Aorta (tissue), 5 donors: ENCODE data around the gene UBA52. TPM values are rescaled to one million over a fixed set of nuclear protein-coding genes. Genes with fewer than 3 reads are reported as not detected.

Experiments used
- ATAC-seq: fragments of 200-7000 bp; cut with Tn5 transposase; one replicate; pipeline ENCODE4 v1.9.1; 2022; ENCODE audit warnings: moderate library complexity; ENCODE audit not compliant: low FRiP score
- DNase-seq, 2 donors: peaks; one replicate each; pipeline ENCODE4 v3.0.0-alpha.2; 2020
- H3K27ac ChIP-seq, 2 donors: one replicate each; pipeline ENCODE4 v1.5.1; 2013; ENCODE audit warnings: low read length in 2 of 2, mild to moderate bottlenecking in 2 of 2, moderate library complexity in 2 of 2, control low read depth in 1 of 2, inconsistent platforms in 1 of 2, low read depth in 1 of 2
- H3K27me3 ChIP-seq, 2 donors: one replicate each; pipeline ENCODE4 v1.6.1; 2013; ENCODE audit warnings: control low read depth in 1 of 2, low read length in 1 of 2, mild to moderate bottlenecking in 1 of 2, moderate library complexity in 1 of 2; ENCODE audit not compliant: insufficient read depth in 2 of 2, control insufficient read depth in 1 of 2
- H3K36me3 ChIP-seq, 2 donors: one replicate each; pipeline ENCODE4 v1.6.1; 2013; ENCODE audit warnings: control low read depth in 1 of 2, low read length in 1 of 2, mild to moderate bottlenecking in 1 of 2; ENCODE audit not compliant: insufficient read depth in 2 of 2, control insufficient read depth in 1 of 2
- H3K4me1 ChIP-seq, 2 donors: one replicate each; pipeline ENCODE4 v1.6.1; 2013; ENCODE audit warnings: low read length in 2 of 2, control low read depth in 1 of 2, mild to moderate bottlenecking in 1 of 2, moderate library complexity in 1 of 2; ENCODE audit not compliant: insufficient read depth in 2 of 2, control insufficient read depth in 1 of 2
- H3K4me3 ChIP-seq, 2 donors: one replicate each; pipeline ENCODE4 v1.5.1; 2013; ENCODE audit warnings: low read length in 2 of 2, control low read depth in 1 of 2, mild to moderate bottlenecking in 1 of 2
- H3K9me3 ChIP-seq: one replicate; pipeline ENCODE4 v1.6.1; 2013; ENCODE audit warnings: mild to moderate bottlenecking, low read length; ENCODE audit not compliant: control insufficient read depth
- WGBS, 2 donors: extraction: QIAGEN DNeasy Blood & Tissue Kit; methylation state at CpG; one replicate each; pipeline ENCODE4 v1.1.7; 2013; 5-methylcytosine and 5-hydroxymethylcytosine counted together
- intact Hi-C, 2 donors: fragments of 100-400 bp; cut with DNase I; formaldehyde crosslinking; loops; one replicate each; pipeline versions ENCODE4 v1.14.2 to v1.15.0; 2022
- polyA plus RNA-seq, 2 donors: library from polyadenylated mRNA; stranded (reverse); fragments of 200-250 nt; gene quantifications; one replicate each; pipeline ENCODE4 v1.2.3, GENCODE V29; 2013
- total RNA-seq, 2 donors: library from RNA; stranded (reverse); fragmentation: NEBNext Ultra II Directional; extraction: Animal tissue kit (Norgen Biotek cat#: 25700); gene quantifications; one replicate each; pipeline ENCODE4 v1.2.1, GENCODE V29; 2021
- donor health status: healthy with polysubstance abuse.
- donor health status: Bipolar disorder and iron deficiency.
- donor health status: DM: no; HTN: no; CAD: no.
- donor health status: DM: no; HTN: no; CAD: no.
- donor health status: DM: yes; HTN: yes; CAD: no.

The UBA52 gene
- total and polyA plus RNA-seq, 4 donors: 750 to 1,252 (median 1,006) TPM

GRCh38 chr19:18541992-18542940, 29.4 kb upstream of the UBA52 start:
- 15 to 17% methylated on average over 11 of the region's 11 CpGs for WGBS, 2 donors
- peak; percentile 8 for ATAC-seq
- intact Hi-C loops: no loop called here

DNA sequence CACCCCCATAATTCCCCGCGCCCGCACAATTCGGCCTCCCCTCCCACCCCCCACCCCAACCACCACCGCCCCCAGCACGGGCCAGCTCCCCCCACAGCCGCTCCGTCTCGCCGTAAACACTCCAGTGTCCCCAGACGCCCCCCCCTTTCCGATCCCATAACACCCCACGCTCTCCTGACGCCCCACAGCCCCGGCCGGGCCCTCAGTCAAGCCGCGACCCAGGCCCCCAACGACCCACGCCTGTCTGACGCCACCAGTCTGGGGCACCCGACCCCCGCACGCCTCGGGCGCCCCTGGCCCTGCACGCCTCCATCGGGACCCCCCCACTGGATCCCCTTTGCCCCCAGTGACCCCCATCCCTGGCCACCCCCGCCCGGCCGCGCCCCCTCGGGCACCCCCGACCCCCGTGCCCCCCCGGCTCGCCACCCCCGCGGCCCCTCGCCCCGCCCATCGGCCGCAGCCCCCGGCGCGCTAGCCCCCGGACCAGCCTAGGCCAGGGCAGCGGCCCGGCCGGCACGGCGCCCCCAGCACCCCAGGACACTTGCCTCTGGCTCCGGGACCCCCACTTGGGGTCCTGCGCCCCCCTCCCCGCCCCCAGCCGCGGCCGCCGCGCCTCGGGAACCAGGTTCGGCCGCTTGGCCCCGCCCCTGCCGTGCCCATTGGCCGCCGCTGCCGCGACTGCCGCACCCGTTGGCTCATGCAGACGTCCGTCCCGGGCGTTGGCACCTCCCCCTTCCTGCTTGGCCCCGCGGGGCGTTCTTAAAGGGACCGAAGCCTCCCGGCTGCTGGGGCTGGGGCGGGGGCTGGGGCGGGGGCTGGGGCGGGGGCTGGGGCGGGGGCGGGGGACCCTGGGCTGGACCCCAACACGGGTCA, 28.5 kb upstream of the UBA52 start, which contains the start of gene FKBP8:
Gene FKBP8 (minus strand): TSS at position 633 of the 873 bp plus-strand sequence. CDS start 1,603 bp downstream, outside the sequence.
- peak; percentile 96 for ATAC-seq
- peak within 1 kb of the TSS; percentile 33 to 72 for H3K27ac ChIP-seq
- no peaks in the 10 kb centered on the region for H3K9me3 ChIP-seq
- intact Hi-C loops: loop anchor here in 1 of 2 donors (1.0 kb wide), 1 partner anchor 13 kb away; no protein-coding TSS in a partner anchor
- H3K36me3 ChIP-seq: peaks cover 0 to under 1% of the 10 kb centered on the region in 2 donors
- H3K27me3 ChIP-seq: no peaks in the 10 kb centered on the region
- H3K4me1 ChIP-seq: no peaks in the 10 kb centered on the region
- H3K4me3 ChIP-seq: peak within 1 kb of the TSS; percentile 97 to 99
- WGBS, 2 donors: 1% methylated on average over 48 to 86 of the region's 86 CpGs
- peak; percentile 98 for DNase-seq

More at GRCh38 chr19:18541992-18542940, 29.4 kb upstream of the UBA52 start:
- Histone ChIP-seq H3K4me3 (peak overlapping the region; percentile 97 to 99), H3K27me3 (no peaks in the 10 kb centered on the region), H3K36me3 (peaks cover 0 to 4% of the 10 kb centered on the region in 2 donors), H3K4me1 (no peaks in the 10 kb centered on the region), H3K9me3 (no peaks in the 10 kb centered on the region), H3K27ac (peak overlapping the region in 1 of 2 donors; percentile 1)
- no peak for DNase-seq

DNA sequence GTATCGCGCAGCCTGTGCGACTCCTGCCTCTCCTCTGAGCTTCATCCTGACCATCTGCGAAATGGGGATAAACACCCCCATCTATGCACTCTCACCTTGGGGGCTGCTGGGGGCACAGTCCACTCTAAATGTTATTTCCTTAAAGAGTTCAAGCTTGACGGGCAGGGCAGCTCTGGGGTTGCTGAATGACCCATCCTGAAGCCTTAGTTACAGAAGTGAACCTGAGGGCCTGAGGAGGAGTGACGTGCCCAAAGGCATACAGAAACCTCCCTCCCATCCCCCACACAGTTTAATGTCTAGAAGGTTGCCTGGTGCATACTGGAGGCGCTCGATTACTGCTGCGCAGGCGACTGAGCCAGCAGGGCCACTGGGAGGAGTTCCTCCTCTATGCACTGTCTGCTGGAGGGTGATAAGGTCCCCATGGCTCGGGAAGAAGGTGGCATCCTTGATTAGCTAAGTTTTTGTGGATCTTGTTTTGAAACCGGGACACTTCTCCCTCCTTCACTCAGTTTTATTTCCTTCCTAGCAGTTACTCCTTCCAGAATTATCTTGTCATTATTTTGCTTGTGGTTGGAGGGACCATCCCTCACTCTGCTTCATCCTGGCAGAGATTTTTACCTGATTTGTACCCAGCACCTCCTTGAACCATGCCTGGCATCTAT, 27.7 kb upstream of the UBA52 start:
- Histone ChIP-seq H3K27ac (no peak overlapping the region), H3K4me1 (no peaks in the 10 kb centered on the region), H3K9me3 (no peaks in the 10 kb centered on the region), H3K27me3 (no peaks in the 10 kb centered on the region), H3K36me3 (no peaks in the 10 kb centered on the region), H3K4me3 (peak overlapping the region; percentile 97 to 99)
- intact Hi-C loops: loop anchor here in 1 of 2 donors (1.0 kb wide), 1 partner anchor 12 kb away; no protein-coding TSS in a partner anchor
- ATAC-seq (peak; percentile 62), DNase-seq (peak in 1 of 2 donors; percentile 79)
- WGBS, 2 donors: 17 to 18% methylated on average over 9 to 12 of the region's 12 CpGs

DNA sequence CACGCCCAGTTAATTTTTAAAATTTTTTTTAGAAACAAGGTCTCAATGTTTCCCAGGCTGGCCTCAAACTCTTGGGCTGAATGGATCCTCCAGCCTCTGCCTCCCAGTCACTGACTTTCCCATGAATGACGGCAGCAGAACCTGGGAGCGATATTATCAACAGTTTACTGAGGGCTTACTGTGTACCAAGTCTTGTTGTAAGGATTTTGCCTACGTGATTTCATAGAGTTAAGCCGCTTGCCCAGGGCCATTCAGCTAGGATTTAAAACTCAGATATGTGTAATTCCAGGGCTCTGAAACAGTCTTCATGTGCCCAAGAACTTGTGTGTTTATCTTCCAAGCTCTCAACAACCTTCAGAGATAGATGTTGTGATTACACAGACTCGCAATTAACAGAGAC, 20.0 kb upstream of the UBA52 start:
- no peak for DNase-seq
- no peak for ATAC-seq
- Histone ChIP-seq H3K4me3 (no peak overlapping the region), H3K27ac (no peak overlapping the region), H3K27me3 (no peaks in the 10 kb centered on the region), H3K4me1 (no peaks in the 10 kb centered on the region), H3K9me3 (no peaks in the 10 kb centered on the region), H3K36me3 (no peaks in the 10 kb centered on the region)
- intact Hi-C loops: no loop called here
- 65 to 67% methylated on average over 6 of the region's 6 CpGs for WGBS, 2 donors

DNA sequence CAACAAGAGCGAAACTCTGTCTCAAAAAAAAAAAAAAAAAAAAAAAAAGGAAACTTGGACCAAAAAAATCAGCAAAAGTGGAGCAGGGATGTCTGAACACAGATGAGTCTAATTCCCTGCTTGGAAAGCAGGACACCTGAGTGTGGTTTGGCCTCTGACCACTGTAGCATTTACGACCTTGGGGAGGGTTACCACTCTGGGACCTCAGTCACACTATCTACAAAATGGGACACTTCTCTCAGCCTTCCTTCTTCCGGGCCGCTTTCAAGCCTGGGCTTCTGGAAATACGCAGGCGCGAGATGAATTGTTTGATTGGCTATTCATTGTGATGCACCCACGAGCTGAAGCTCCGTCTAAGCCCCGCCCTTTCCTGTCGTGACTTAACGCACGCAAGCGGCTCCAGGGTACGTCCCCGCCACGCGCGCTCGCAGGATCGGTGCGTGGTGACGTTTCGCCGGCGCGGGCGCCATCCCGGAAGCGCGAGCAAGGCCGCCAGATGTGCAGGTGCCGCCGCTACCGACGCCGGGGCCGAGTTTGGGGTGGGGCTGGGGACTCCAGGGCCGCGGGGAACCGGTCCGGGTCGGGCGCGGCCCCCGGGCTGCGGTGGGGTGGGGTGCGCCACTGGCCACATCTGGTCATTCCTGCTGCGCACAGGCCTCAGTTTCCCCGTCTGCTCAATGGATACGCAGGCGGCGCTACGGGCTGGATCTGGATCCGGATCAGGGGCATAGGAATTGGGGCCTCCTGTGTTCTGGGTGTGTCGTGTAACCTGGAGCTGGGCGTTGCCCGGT, 14.1 kb upstream of the UBA52 start, which contains the start of gene KXD1:
Gene KXD1 (plus strand): TSS at position 460 of the 791 bp plus-strand sequence. CDS start 4,187 bp downstream, outside the sequence.
- WGBS, 2 donors: 1% methylated on average over 58 of the region's 58 CpGs
- DNase-seq (peak; percentile 99), ATAC-seq (peak; percentile 96)
- Histone ChIP-seq H3K27me3 (no peaks in the 10 kb centered on the region), H3K36me3 (no peaks in the 10 kb centered on the region), H3K27ac (peak within 1 kb of the TSS; percentile 62 to 96), H3K9me3 (no peaks in the 10 kb centered on the region), H3K4me1 (peaks cover 0 to 4% of the 10 kb centered on the region in 2 donors), H3K4me3 (peak within 1 kb of the TSS; percentile 74 to 88)
- intact Hi-C loops: loop anchor here (5.0 kb wide), 1 partner anchor 35 kb away; the partner anchor contains the start of gene ELL (in 2 of the 2)

DNA sequence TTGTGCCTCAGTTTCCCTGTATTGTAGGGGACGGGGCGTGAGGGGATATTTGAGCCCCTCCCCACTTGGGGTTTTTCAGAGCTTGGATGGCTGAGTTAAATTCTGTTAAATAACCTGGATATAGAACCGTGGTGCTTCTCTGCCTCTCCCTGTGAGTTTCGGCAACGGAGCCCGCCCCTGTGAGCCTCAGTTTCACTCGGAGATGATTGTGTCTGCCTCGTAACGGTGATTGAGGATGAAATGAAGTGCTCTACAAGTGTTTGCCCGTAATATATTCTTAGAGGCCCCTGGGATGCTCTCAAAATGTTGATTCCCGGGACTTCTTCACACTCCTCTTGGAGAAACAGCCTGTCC, 13.5 kb upstream of the UBA52 start:
- WGBS, 2 donors: 2% methylated on average over 11 of the region's 11 CpGs
- DNase-seq (no peak), ATAC-seq (no peak)
- intact Hi-C loops: loop anchor here (5.0 kb wide), 1 partner anchor 36 kb away; the partner anchor contains the start of gene ELL (in 2 of the 2)
- Histone ChIP-seq H3K36me3 (no peaks in the 10 kb centered on the region), H3K27ac (peak overlapping the region; percentile 62 to 96), H3K4me1 (peaks cover 0 to 4% of the 10 kb centered on the region in 2 donors), H3K9me3 (no peaks in the 10 kb centered on the region), H3K27me3 (no peaks in the 10 kb centered on the region), H3K4me3 (peak overlapping the region; percentile 74 to 88)

GRCh38 chr19:18558604-18559003, 13.1 kb upstream of the UBA52 start:
- DNase-seq (no peak), ATAC-seq (no peak)
- 24 to 40% methylated on average over 3 of the region's 3 CpGs for WGBS, 2 donors
- Histone ChIP-seq H3K4me3 (peak overlapping the region; percentile 74 to 88), H3K4me1 (peaks cover 0 to 4% of the 10 kb centered on the region in 2 donors), H3K27ac (peak overlapping the region; percentile 62 to 96), H3K36me3 (no peaks in the 10 kb centered on the region), H3K27me3 (no peaks in the 10 kb centered on the region), H3K9me3 (no peaks in the 10 kb centered on the region)
- intact Hi-C loops: loop anchor here (5.0 kb wide), 1 partner anchor 36 kb away; the partner anchor contains the start of gene ELL (in 2 of the 2)
